Ovary (tissue), 9 donors: ENCODE results near the gene USP47. TPM values are rescaled to one million over a fixed set of nuclear protein-coding genes. Genes with fewer than 3 reads are reported as not detected.

ENCODE experiments used
- DNase-seq, 5 donors: peaks; one replicate each; pipeline ENCODE4 v3.0.0-alpha.2; 2019 to 2020
- H3K27ac ChIP-seq, 2 donors: fragments of 200-600 bp; one replicate each; pipeline versions ENCODE4 v1.5.1 to v1.8.0; 2019 to 2022
- H3K27me3 ChIP-seq: fragments of 200-600 bp; one replicate; pipeline ENCODE4 v1.8.0; 2022
- H3K36me3 ChIP-seq: fragments of 200-600 bp; sonication (generic); one replicate; pipeline ENCODE4 v1.5.1; 2019
- H3K4me1 ChIP-seq: one replicate; pipeline ENCODE4 v1.8.1; 2013; ENCODE audit warnings: mild to moderate bottlenecking, moderate library complexity; ENCODE audit not compliant: insufficient read depth
- H3K4me3 ChIP-seq: fragments of 200-600 bp; sonication (generic); one replicate; pipeline ENCODE4 v1.5.1; 2017
- H3K9me3 ChIP-seq, 2 donors: fragments of 200-600 bp in 1 of 2; sonication (generic) in 1 of 2; one replicate each; pipeline versions ENCODE4 v1.5.1 to v1.8.1; 2013 to 2019; ENCODE audit warnings: mild to moderate bottlenecking in 1 of 2, moderate library complexity in 1 of 2
- EP300 ChIP-seq: sonication (generic); formaldehyde crosslinking; IDR thresholded peaks from one replicate; pipeline ENCODE4 v1.6.1; 2017; ENCODE audit warnings: antibody characterized with exemption
- POLR2A ChIP-seq: fragments of 450-650 bp; IDR thresholded peaks from one replicate; pipeline ENCODE4 v1.6.1; 2017; ENCODE audit warnings: antibody characterized with exemption, mild to moderate bottlenecking, moderate library complexity
- WGBS, 3 donors: extraction: QIAGEN DNeasy Blood & Tissue Kit in 1 of 3; methylation state at CpG; one replicate each; pipeline versions ENCODE4 v1.1.5 to v1.1.7; 2013 to 2017; 5-methylcytosine and 5-hydroxymethylcytosine counted together
- intact Hi-C, 4 donors: fragments of 100-400 bp; cut with DNase I; formaldehyde crosslinking; loops; one replicate each; pipeline versions ENCODE4 v1.11.0 to v1.15.1; 2022 to 2023
- polyA plus RNA-seq, 2 donors: library from polyadenylated mRNA; stranded (reverse); fragments of 200-250 nt in 1 of 2; fragments of 350-450 nt in 1 of 2; fragmentation: Illumina TruSeq in 1 of 2; extraction: RNeasy Lipid Tissue Mini Kit (QIAGEN cat#74804) in 1 of 2; gene quantifications; one replicate each; pipeline ENCODE4 v1.2.3, GENCODE V29; 2013 to 2014
- total RNA-seq, 7 donors: library from RNA; depleted of rRNA in 2 of 7; stranded (reverse); fragments of >200 nt in 2 of 7; fragmentation: NEBNext Ultra II Directional in 3 of 7; extraction: Animal tissue kit (Norgen Biotek cat#: 25700) in 3 of 7; gene quantifications; one replicate each; pipeline versions ENCODE4 v1.1.0 to v1.2.4, GENCODE V29; 2016 to 2023
- TF ChIP-seq, protein P1 (sequence below), 3 donors: fragments of 450-650 bp in 2 of 3; fragments of 200-600 bp in 1 of 3; IDR thresholded peaks; one replicate each; pipeline versions ENCODE4 v1.5.1 to v1.8.0; 2016 to 2022; ENCODE audit warnings: antibody characterized with exemption in 3 of 3, mild to moderate bottlenecking in 1 of 3
- donor health status: DM: no; HTN: no; CAD: no; lungs with moderate emphysema.
- donor health status: DM: no; HTN: no; CAD: no.
- donor health status: Bipolar disorder and iron deficiency.
- donor health status: DM: yes; HTN: yes; CAD: no.
- donor health status: DM: no; HTN: no; CAD: no.
- donor health status: DM: yes; HTN: yes; CAD: no.

The USP47 gene
- total and polyA plus RNA-seq, 9 donors, result 26.5 to 70.5 (median 51.2) TPM

DNA sequence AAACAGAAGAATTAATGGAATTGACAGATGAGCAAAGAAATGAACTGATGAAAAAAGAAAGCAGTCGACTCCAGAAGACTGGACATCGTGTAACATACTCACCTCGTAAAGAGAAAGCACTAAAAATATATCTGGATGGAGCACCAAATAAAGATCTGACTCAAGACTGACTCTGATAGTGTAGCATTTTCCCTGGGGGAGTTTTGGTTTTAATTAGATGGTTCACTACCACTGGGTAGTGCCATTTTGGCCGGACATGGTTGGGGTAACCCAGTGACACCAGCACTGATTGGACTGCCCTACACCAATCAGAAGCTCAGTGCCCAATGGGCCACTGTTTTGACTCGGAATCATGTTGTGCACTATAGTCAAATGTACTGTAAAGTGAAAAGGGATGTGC lies 114.2 kb downstream of the USP47 start:
- 93 to 94% (median 93%) methylated on average over 5 of the region's 5 CpGs for WGBS, 3 donors
- intact Hi-C loops, result no loop called here
- Histone ChIP-seq H3K4me3 (no peak overlapping the region), H3K27ac (no peak overlapping the region), H3K27me3 (no peaks in the 10 kb centered on the region), H3K4me1 (no peaks in the 10 kb centered on the region), H3K36me3 (no peaks in the 10 kb centered on the region), H3K9me3 (no peaks in the 10 kb centered on the region)
- TF ChIP-seq POLR2A, result no peak
- TF ChIP-seq, protein P1, sequence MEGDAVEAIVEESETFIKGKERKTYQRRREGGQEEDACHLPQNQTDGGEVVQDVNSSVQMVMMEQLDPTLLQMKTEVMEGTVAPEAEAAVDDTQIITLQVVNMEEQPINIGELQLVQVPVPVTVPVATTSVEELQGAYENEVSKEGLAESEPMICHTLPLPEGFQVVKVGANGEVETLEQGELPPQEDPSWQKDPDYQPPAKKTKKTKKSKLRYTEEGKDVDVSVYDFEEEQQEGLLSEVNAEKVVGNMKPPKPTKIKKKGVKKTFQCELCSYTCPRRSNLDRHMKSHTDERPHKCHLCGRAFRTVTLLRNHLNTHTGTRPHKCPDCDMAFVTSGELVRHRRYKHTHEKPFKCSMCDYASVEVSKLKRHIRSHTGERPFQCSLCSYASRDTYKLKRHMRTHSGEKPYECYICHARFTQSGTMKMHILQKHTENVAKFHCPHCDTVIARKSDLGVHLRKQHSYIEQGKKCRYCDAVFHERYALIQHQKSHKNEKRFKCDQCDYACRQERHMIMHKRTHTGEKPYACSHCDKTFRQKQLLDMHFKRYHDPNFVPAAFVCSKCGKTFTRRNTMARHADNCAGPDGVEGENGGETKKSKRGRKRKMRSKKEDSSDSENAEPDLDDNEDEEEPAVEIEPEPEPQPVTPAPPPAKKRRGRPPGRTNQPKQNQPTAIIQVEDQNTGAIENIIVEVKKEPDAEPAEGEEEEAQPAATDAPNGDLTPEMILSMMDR (IDR thresholded peaks at IDR 0.05), result no peak
- DNase-seq, result no peak

DNA sequence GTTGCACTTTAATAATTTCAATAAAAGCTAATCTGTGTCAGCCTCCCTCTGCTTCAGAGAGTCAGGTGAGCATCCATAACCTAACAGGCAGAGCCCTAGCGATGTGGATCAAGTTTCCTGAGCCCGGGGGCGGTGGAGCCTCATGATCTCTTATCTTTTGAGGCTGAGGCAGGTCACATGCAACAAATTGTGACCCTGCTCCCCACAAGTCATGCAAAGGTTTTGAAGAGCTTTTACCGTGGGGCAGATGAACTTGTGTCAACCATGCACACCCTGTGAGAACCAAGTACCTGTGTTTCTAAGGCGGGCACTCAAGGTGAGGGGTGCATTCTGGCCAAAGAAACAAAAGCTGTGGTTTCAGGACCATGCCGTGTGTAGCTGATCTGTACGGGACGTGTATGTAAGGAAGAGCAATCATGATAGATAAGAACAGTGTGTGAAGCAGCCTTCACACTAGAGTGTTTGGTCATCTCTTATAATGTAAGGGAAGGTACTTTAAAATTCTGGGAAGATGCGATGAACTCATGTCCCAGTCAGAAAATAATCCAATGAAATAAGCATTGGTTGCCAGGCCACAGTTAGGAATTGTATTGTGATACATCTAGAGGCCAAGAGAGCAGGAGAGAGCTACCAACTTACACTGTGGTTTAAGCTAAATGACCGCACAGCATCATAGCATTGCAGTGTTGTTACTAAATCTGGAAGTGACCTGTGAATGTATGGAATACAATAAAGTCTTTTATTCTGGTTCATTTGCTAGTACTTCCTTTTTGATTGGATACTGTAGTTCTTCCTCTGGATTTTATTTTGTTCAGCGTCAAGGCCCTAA lies 116.8 kb downstream of the USP47 start:
- DNase-seq, result no peak
- WGBS, 3 donors, result 81 to 85% (median 83%) methylated on average over 11 of the region's 11 CpGs
- Histone ChIP-seq H3K27ac (no peak overlapping the region), H3K4me3 (no peak overlapping the region), H3K36me3 (no peaks in the 10 kb centered on the region), H3K9me3 (no peaks in the 10 kb centered on the region), H3K27me3 (no peaks in the 10 kb centered on the region), H3K4me1 (no peaks in the 10 kb centered on the region)
- TF ChIP-seq POLR2A (no peak), EP300 (no peak)
- TF ChIP-seq, protein P1 (IDR thresholded peaks at IDR 0.05), result no peak
- intact Hi-C loops, result no loop called here

DNA sequence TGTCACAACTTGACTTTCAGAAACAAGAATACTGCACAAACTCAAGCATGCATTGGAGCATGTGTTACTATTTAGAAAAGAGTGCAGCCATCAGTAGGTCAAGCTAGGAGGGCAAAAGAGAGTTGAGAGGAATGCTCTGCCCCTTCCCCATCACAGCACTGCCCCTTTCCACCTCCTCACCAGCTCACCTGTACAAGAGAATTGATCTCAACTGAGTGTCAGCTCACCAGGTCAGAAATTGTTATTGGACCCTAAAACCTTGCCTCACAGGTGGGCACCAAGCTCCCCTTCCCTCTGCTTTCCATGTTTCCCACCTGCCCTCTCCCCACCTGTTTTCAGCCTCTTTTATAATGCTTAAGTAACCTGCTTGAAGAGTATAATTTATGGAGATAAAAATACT lies 117.8 kb downstream of the USP47 start:
- TF ChIP-seq, protein P1 (IDR thresholded peaks at IDR 0.05), result no peak
- no peak for TF ChIP-seq POLR2A
- no peak for TF ChIP-seq EP300
- peaks cover 1% of the 10 kb centered on the region for H3K4me1 ChIP-seq
- DNase-seq, result no peak
- H3K36me3 ChIP-seq, result no peaks in the 10 kb centered on the region
- no peaks in the 10 kb centered on the region for H3K9me3 ChIP-seq
- intact Hi-C loops, result no loop called here
- H3K27me3 ChIP-seq, result no peaks in the 10 kb centered on the region
- H3K4me3 ChIP-seq, result no peak overlapping the region
- H3K27ac ChIP-seq, result no peak overlapping the region

DNA sequence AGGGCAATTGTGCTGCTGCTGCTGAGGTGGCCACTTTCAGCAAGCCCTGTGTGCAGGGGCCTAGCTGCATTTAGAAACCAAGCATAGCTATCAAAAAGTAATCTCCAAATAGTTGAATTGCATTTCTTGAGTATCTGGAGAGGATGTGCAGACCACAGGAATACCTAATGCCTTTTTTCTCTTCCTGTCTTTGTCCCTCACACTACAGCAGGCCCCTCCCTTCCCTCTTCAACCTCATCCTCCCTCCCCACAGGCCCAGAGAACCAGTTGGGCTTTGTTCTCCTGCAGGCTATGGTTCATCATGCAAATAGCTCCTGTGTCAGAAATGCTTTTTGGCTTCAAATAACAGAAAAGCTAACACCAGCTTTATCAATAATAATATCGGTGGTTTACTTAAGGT lies 118.9 kb downstream of the USP47 start:
- Histone ChIP-seq H3K4me3 (no peak overlapping the region), H3K27ac (no peak overlapping the region), H3K4me1 (peaks cover 1% of the 10 kb centered on the region), H3K27me3 (no peaks in the 10 kb centered on the region), H3K36me3 (no peaks in the 10 kb centered on the region), H3K9me3 (no peaks in the 10 kb centered on the region)
- 59 to 89% (median 82%) methylated on average over 1 of the region's 1 CpG for WGBS, 3 donors
- TF ChIP-seq POLR2A (no peak), EP300 (no peak)
- TF ChIP-seq, protein P1 (IDR thresholded peaks at IDR 0.05), result no peak
- no peak for DNase-seq
- intact Hi-C loops, result no loop called here
